NB4 (cell line): ENCODE measurements around the gene IL22RA1.
A peak's percentile ranks its signal among the peaks of the same experiment; 100 is the strongest.

Source experiments
- TF ChIP-seq, protein P1 (sequence below): IDR thresholded peaks from one replicate; pipeline ENCODE4 v1.5.1; 2012; ENCODE audit warnings: low read depth, low read length
- TF ChIP-seq, protein P2 (sequence below): IDR thresholded peaks from 2 replicates; pipeline ENCODE4 v1.6.1; 2011; ENCODE audit warnings: low read depth, low read length

DNA sequence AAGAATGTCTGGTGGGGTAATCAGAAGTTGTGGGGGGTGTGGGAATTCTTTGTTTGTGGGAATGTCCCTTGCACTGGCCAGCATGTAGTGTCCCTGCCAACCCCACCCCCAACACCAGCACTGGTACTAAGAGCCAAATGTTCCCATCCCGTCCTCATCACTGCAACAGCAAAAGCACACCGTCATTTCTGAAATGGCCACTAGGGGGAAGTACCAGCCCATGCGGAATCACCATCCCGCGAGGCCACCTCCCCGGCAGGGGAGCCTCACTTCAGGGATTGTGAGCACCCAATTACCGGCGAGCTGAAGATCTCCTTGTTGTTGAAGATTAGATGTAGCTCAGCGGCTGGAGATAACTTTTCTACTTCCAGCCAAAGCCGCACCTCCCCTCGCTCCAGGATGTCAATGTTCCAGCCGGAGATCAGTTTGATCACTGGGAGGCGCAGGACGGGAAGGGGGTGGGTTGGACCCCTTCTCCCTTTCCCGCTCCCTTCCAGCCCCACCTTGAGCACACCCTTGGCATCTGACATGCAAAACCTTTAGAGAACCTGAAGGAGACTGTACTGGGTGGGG lies 72.0 kb downstream of the IL22RA1 start:
- TF ChIP-seq, protein P1, sequence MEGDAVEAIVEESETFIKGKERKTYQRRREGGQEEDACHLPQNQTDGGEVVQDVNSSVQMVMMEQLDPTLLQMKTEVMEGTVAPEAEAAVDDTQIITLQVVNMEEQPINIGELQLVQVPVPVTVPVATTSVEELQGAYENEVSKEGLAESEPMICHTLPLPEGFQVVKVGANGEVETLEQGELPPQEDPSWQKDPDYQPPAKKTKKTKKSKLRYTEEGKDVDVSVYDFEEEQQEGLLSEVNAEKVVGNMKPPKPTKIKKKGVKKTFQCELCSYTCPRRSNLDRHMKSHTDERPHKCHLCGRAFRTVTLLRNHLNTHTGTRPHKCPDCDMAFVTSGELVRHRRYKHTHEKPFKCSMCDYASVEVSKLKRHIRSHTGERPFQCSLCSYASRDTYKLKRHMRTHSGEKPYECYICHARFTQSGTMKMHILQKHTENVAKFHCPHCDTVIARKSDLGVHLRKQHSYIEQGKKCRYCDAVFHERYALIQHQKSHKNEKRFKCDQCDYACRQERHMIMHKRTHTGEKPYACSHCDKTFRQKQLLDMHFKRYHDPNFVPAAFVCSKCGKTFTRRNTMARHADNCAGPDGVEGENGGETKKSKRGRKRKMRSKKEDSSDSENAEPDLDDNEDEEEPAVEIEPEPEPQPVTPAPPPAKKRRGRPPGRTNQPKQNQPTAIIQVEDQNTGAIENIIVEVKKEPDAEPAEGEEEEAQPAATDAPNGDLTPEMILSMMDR = peak; percentile 88
- TF ChIP-seq, protein P2, sequence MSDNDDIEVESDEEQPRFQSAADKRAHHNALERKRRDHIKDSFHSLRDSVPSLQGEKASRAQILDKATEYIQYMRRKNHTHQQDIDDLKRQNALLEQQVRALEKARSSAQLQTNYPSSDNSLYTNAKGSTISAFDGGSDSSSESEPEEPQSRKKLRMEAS = peak; percentile 73; the same call in 1 of the 2 replicates
